Stimulated activated CD4-positive, alpha-beta T cell treated with anti-CD3 and anti-CD28 coated beads, Interleukin-1b, Interleukin-23, amount 100 ng/mL, for 1 hour (primary cell): ENCODE data around the gene CTIF.

ENCODE experiments used
- DNase-seq, 2 donors: peaks; one replicate each; pipeline ENCODE4 v3.0.0-alpha.2; 2020; ENCODE audit warnings: low read depth in 2 of 2

The CTIF gene

DNA sequence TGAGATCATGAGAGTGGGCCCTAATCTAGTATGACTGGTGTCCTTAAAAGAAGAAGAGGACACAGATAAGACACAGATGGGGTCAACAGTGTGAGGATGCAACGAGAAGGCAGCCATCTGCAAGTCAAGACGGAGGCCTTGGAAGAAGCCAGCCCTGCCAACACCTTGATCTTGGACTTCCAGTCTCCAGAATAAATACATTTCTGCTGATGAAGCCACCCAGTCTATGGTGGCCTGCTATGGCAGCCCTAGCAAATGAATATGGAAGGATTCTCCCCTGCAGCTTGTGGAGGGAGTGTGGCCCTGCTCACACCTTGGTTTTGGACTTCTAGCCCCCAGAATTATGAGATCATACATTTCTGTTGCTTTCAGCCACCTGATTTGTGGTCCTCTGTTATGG is 12.3 kb downstream of the CTIF start:
- no peak for DNase-seq

- DNase-seq = no peak
These were observed 13.3 kb downstream of the CTIF start for GRCh38 chr18:48552130-48552529.

DNA sequence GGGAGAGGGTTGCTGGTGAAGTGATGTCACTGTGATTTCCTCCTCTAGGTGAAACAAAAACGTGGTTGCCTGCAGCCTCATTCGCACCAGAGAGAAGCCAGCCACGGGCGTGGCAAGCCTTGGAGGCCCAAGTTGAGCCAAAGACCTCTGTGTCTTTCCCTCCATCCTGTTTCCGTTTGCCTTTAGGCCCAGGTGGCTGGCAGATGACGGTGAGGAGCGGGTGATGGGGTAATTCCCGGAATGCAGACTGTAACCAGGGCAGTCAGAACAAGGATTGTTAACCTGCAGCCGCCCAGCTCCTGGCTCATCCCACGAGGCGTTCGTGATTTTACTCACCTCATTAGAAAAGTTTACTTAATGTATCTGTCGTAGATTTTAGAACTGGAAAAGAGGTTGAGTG is 14.4 kb downstream of the CTIF start:
- DNase-seq = no peak

- no peak for DNase-seq
These were observed 16.0 kb downstream of the CTIF start for GRCh38 chr18:48554610-48555400.

GRCh38 chr18:48555465-48555995 is 16.7 kb downstream of the CTIF start:
- DNase-seq = no peak

GRCh38 chr18:48557640-48558174 is 18.9 kb downstream of the CTIF start:
- no peak for DNase-seq

DNA sequence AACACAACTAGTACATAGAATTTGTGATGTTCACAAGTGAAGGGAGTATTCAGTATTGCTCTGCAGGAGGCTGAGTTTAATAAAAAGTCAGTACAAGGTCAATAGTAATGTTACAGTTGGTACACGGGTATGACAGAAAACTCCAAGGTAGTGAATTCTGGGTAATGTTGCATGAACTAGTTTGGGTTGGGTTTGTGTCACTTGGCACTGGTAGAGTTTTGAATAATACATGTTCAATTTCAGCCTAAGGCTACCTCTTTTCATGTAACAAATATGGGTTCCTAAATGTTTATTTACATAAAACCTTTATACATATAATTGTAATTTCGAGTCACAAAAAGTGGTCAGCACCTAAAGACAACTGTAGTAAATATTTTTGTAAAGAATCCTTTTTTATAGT is 19.4 kb downstream of the CTIF start:
- no peak for DNase-seq

GRCh38 chr18:48560491-48560890 is 21.7 kb downstream of the CTIF start:
- no peak for DNase-seq

DNA sequence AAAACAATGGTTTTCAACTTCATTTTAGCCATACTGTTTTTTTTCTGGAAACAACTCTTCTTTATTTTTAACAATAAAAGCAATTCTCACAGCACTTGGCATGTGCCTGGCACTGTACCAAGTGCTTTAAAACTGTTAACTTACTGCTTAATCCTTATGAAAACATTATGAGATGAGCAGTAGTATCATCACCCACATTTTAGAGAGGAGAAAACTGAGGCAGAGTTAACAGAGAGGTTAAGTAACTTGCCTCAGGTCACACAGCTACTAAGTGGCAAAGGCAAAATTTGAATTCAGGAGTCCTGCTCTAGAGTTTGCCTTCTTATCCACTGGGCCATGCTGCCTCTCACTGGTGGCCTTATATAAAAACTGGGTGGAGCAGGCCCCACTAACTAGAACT is 23.2 kb downstream of the CTIF start:
- DNase-seq = no peak

DNA sequence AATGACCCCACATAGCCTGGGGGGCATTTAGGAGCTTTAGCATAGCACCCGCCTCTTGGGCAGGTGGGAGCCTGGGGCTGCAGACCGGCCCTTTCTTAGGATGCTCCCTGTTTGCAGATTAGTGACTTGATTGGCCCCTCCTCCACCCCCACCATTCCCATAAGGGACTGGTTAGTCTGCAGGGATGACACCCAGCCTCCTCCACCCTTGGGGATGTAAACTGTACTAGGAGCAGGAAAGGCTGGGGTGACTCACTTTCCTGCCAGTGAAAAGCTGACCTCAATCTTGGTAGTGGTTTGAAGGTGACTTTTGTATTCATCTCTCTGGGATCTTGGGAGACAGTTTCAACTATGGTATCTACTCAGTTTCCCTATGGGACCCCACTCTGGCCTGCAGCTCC is 24.2 kb downstream of the CTIF start:
- no peak for DNase-seq

- no peak for DNase-seq
These were observed 25.3 kb downstream of the CTIF start for GRCh38 chr18:48564139-48564538.

- DNase-seq = no peak
These were observed 26.3 kb downstream of the CTIF start for GRCh38 chr18:48565105-48565504.

- no peak for DNase-seq
These were observed 27.8 kb downstream of the CTIF start for GRCh38 chr18:48566589-48566988.

- no peak for DNase-seq
These were observed 28.6 kb downstream of the CTIF start for GRCh38 chr18:48567388-48567787.

DNA sequence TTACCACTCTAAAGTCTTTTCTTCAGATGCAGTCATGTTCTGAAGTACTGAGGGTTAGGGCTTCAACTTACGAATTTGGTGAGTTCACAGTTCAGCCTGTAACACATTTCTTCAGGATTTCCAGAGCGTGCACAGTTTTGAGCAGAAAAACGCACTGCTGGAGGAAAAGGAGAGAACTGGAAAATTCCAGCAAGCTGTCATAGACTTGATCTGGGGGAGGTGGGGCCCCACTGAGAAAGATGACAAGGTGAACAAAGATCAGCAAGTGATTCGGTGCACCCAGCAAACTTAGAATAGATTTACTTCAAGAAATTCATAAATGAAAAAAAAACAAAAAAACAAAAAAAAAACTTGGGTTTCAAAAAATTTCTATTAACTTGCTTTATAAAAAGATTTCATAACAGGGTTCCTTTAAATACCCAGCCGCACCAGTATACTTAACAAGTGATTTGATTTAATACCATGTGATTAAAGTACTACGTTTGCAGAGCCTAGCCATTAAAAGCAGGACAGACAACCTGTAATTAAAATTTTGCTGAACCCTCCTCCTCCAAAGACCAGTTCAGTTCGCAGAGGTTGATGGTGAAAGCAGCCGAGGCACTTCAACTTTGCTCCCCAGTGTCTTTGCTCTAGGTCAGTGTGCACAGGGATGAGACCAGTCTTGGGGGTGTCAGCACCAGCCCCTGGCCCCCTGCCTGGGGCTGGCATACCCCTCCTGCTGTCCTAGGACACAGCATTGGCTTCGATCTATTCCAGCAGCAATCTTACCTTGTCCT is 30.5 kb downstream of the CTIF start:
- DNase-seq = no peak

GRCh38 chr18:48569915-48570264 is 31.1 kb downstream of the CTIF start:
- DNase-seq = no peak

GRCh38 chr18:48570313-48570712 is 31.5 kb downstream of the CTIF start:
- no peak for DNase-seq

DNA sequence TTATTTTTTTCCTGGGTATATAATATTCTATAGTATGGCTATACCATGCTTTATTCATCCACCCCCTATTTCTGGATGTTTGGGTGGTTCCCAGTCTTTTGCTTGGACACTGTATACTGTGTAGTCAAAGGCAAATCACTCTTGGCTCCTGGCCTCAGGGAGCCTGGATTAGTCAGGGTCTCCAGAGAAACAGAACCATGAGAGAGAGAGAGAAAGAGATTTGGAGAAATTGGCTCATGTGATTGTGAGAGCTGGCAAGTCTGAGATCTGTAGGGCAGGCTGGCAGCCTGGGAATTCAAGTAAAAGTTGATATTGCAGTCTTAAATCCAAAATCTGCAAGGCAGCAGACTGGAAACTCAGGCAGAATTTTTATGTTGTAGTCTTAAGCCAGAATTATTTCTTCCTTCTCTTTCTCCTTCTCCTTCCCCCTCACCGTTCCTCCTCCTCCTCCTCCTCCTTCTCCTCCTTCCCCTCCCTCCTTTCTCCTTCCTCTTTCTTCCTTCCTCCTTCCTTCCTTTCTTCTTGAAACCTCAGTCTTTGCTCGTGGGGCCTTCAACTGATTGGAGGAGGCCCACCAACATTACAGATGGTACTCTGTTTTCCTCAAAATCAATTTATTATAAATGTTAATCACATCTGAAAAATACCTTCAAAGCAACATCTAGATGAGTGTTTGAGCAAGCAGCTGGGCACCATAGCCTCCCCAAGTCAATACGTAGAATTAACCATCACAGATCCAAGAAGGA is 33.0 kb downstream of the CTIF start:
- no peak for DNase-seq

DNA sequence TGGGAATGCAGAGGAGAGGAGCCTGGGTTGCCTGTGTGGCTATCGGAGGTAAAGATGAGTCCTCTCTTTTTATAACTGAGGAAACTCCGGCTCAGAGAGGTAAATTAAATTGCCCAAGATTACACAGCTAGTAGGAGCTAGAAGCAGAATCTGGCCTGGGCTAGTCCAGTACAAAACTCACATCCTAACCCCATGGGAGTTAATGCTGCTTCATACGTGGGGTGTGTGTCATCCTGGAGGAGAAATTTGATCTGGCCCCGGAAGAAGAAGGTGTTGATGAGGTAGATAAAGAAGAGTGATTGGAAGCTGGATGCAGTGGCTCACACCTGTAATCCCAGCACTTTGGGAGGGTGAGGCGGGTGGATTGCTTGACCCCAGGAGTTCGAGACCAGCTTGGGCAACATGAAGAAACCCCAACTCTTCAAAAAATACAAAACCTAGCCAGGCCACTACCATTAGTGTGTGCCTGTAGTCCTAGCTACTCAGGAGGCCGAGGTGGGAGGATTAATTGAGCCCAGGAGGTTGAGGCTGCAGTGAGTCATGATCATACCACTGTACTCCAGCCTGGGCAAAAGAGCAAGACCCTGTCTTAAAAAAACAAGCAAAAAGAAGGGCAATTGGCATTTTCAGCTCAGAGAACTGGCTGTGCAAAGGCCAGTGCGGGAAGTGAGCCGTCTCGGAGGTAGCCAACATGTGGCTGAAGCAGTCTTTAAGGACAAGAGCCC is 33.7 kb downstream of the CTIF start:
- DNase-seq = no peak

- DNase-seq = no peak
These were observed 34.9 kb downstream of the CTIF start for GRCh38 chr18:48573632-48574283.
